ENCODE results near the gene UBAC2. TPM values are rescaled to one million over a fixed set of nuclear protein-coding genes. Genes with fewer than 3 reads are reported as not detected.

UBAC2 gene
- total and polyA plus RNA-seq, 2 of the 4 experiments (the other 2 are of a cell fraction): 20.8 to 36.3 TPM

DNA sequence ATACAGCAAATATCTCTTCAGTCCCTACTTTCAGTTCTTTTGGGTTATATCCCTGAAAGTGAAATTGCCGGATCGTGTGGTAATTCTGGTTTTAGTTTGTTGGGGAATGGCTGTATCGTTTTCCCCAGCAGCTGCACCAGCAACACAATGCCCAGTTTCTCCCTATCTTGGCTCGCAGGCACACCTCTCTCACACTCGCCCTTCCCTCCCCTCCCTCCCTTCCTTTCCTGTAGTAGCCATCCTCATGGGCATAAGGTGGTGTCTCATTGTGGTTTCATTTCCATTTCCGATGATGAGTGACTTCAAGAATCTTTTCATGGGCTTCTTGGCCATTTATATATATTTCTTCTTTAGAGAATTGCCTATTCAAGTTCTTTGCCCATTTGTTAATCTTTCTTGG is 66.2 kb downstream of the UBAC2 start:
- DNase-seq (no peak), ATAC-seq (ENCODE audit: low read depth) (no peak)
- Histone ChIP-seq H3K4ac (ENCODE audit: low read depth, low read length) (no peak overlapping the region), H2BK5ac (ENCODE audit: low read depth, low read length, poor library complexity, severe bottlenecking) (no peak overlapping the region), H3K36me3 (ENCODE audit: control insufficient read depth, insufficient read depth, low read length) (peaks cover 5% of the 10 kb centered on the region), H3K9me1 (ENCODE audit: insufficient read depth, low read length) (no peaks in the 10 kb centered on the region), H3K27me3 (ENCODE audit: control insufficient read depth, insufficient read depth, low read length) (no peaks in the 10 kb centered on the region), H3K4me1 (ENCODE audit: control insufficient read depth, insufficient read depth, low read length) (no peaks in the 10 kb centered on the region), H3K14ac (replicated peaks; ENCODE audit: low read depth, low read length) (no peak overlapping the region), H3K9ac (ENCODE audit: low read depth, low read length) (no peak overlapping the region), H2BK120ac (ENCODE audit: low read depth, low read length) (no peak overlapping the region), H2BK15ac (ENCODE audit: low read depth, low read length) (no peak overlapping the region), H2AK5ac (ENCODE audit: low read depth, low read length) (no peak overlapping the region), H4K91ac (ENCODE audit: insufficient read depth, low read depth, low read length) (no peak overlapping the region), H2AK9ac (replicated peaks; ENCODE audit: low read depth, low read length, poor library complexity) (no peak overlapping the region), H3K4me3 (ENCODE audit: insufficient read depth, low read depth, low read length) (no peak overlapping the region), H4K5ac (ENCODE audit: low read depth, low read length) (no peak overlapping the region), H3K56ac (ENCODE audit: extremely low read depth, insufficient read depth, low read length) (no peak overlapping the region), H3K23ac (ENCODE audit: low read depth, low read length) (no peak overlapping the region), H3K27ac (ENCODE audit: insufficient read depth, low read length) (no peak overlapping the region), H2BK20ac (ENCODE audit: low read depth, low read length) (no peak overlapping the region), H2AFZ (replicated peaks; ENCODE audit: low read length, poor library complexity) (no peak overlapping the region), H3K9me3 (ENCODE audit: control insufficient read depth, insufficient read depth, low read length) (no peaks in the 10 kb centered on the region), H3K18ac (ENCODE audit: low read depth, low read length) (no peak overlapping the region), H4K20me1 (ENCODE audit: insufficient read depth, low read length) (peaks cover 5% of the 10 kb centered on the region; the same call in 1 of the 2 replicates), H3K79me1 (ENCODE audit: low read depth in 1 of 2, low read length in 2 of 2) (no peaks in the 10 kb centered on the region; a peak in 2 of 4 replicates), H4K8ac (ENCODE audit: low read depth in 2 of 2, low read length in 2 of 2) (no peak overlapping the region), H3K4me2 (ENCODE audit: low read depth, low read length) (no peak overlapping the region)
- no CpG with 5 or more reads among the region's 6 CpGs for WGBS, 2 experiments (ENCODE audit: extremely low coverage in 2 of 2, insufficient read length in 1 of 2)
- no TSS peak for BruUV-seq (replicated peaks)
- intact Hi-C loops (cut with micrococcal nuclease): loop anchor here (1.0 to 10.0 kb wide), 3 partner anchors 91 to 422 kb away; no protein-coding TSS in a partner anchor
- TF ChIP-seq, protein P1, sequence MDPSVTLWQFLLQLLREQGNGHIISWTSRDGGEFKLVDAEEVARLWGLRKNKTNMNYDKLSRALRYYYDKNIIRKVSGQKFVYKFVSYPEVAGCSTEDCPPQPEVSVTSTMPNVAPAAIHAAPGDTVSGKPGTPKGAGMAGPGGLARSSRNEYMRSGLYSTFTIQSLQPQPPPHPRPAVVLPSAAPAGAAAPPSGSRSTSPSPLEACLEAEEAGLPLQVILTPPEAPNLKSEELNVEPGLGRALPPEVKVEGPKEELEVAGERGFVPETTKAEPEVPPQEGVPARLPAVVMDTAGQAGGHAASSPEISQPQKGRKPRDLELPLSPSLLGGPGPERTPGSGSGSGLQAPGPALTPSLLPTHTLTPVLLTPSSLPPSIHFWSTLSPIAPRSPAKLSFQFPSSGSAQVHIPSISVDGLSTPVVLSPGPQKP (IDR thresholded peaks at IDR 0.05; ENCODE audit: borderline replicate concordance, low read depth, low read length): no peak
- TF ChIP-seq POLR2A (IDR thresholded peaks at IDR 0.05; ENCODE audit: low read depth, low read length) (no peak), RAD21 (IDR thresholded peaks at IDR 0.05; ENCODE audit: low read length) (no peak), RCOR1 (IDR thresholded peaks at IDR 0.05; ENCODE audit: insufficient replicate concordance, low read length) (no peak), CEBPB (IDR thresholded peaks at IDR 0.05; ENCODE audit: low read depth, low read length) (no peak), SMC3 (IDR thresholded peaks at IDR 0.05; ENCODE audit: low read depth, low read length) (no peak), RFX5 (IDR thresholded peaks at IDR 0.05; ENCODE audit: low read depth, low read length) (no peak), MAZ (IDR thresholded peaks at IDR 0.05; ENCODE audit: borderline replicate concordance, low read depth, low read length) (no peak), FOS (IDR thresholded peaks at IDR 0.05; ENCODE audit: low read depth, low read length) (no peak)
- in situ Hi-C loops (cut with MboI; ENCODE audit: low sequenced_read_pairs): no loop called here
- dilution Hi-C loops (cut with HindIII; ENCODE audit: low sequenced_read_pairs, unreplicated experiment): no loop called here
- ChIA-PET CTCF (interaction anchor here (0.6 to 2.3 kb wide), 6 partner anchors 74 to 170 kb away, joined by 3 to 14 read pairs (median 5); no protein-coding TSS in a partner anchor), POLR2A (ENCODE audit: unreplicated experiment) (no interaction called here)

All from IMR-90 (cell line).